HG02870 (cell line): Measurements from ENCODE around the gene SECISBP2.
A peak's percentile ranks its signal among the peaks of the same experiment; 100 is the strongest.
"Not testable (repeated sequence)": the region's sequence is repeated elsewhere in the genome, so short reads cannot be mapped to it uniquely, and the experiment has no call there.

ENCODE experiments used
- ATAC-seq: cut with Tn5 transposase; IDR thresholded peaks from one replicate; pipeline ENCODE4 v1.9.1; 2021; ENCODE audit warnings: mild to moderate bottlenecking, moderate library complexity; ENCODE audit not compliant: unreplicated experiment

Gene SECISBP2

GRCh38 chr9:89309166-89309565, 9.1 kb upstream of the SECISBP2 start:
- ATAC-seq, result no peak

- ATAC-seq, result no peak
Measured at GRCh38 chr9:89309608-89310474, 8.5 kb upstream of the SECISBP2 start.

GRCh38 chr9:89310475-89311345, 7.6 kb upstream of the SECISBP2 start, which contains the start of gene CKS2:
Gene CKS2 (plus strand): TSS chr9:89311195. CDS start chr9:89311293, 98 bp downstream.
- ATAC-seq, result peak; percentile 86

DNA sequence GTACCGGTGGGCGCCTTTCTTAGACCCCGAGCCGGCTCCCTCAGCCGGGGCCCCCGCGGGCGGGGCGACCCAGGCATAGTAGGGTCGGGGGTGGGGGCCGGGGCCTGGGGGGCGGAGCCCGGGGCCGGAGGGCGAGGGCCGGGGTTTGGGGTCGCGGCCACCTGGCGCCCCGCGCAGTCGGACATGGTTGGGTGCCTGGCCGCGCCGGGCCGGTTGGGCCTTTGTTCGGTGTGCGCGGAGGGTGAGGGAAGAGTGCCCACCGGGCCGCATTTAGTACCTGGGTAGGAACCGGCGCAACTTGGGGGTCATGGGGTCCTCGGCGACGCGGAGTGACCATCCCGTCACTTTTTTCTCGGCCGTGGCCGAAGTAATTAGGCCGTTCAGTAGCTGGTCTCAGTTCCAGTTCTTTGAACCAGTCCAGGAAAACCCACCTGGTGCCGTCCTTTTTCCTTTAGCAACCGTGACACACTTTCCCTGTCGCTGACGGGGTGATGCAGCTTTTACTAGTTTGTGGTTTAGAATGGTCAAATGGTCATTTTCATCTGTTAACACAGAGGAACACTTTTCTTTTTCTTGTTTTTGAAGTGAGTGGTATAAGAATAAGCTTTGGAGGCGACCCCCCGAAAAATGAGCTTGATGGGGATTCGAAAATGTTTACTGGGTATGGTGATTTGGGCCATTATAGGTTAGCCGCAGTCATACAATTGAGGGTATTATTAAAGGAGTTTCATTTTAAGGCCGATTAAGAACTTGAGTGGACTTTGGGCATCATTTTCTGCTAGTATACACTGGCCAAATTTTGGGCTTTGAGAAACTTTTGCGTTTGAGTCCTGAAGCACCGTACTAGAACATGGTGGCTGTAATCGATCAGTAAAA, 6.7 kb upstream of the SECISBP2 start:
- no peak for ATAC-seq

- ATAC-seq, result no peak
Measured at GRCh38 chr9:89312222-89312571, 6.1 kb upstream of the SECISBP2 start.

DNA sequence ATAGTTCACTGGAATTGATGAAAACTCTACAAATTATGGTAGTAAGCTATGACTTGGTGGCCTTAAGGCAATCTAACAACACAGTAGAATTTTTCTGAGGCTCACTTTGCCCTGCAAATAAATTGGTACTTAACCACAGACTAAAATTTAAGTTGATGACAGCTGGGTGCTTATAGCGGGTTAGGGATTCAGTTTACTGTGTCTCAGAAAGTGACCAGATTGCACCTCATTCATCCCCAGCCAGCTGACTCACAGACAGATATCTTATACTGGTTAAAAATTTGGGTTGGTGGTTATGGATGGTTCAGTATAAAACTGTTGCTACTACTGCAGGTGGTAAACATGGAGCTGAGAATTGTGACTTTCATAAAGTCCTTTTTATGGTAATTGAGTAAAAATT, 4.5 kb upstream of the SECISBP2 start:
- ATAC-seq, result no peak

DNA sequence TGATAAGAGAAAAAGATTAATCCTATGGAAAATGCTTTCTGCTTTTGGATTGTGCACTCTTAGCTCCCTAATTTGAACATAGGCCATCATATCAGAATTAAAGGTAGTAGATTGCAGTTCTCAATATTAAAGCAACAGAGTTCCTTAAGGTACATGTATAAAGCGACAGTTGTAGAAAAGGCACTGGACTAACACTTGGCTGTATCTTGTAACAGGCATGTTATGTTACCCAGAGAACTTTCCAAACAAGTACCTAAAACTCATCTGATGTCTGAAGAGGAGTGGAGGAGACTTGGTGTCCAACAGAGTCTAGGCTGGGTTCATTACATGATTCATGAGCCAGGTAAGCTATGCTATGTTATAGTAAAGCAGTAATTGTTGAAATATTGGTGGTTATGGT, 3.3 kb upstream of the SECISBP2 start:
- ATAC-seq, result no peak

- ATAC-seq, result no peak
Measured at GRCh38 chr9:89315482-89315881, 2.8 kb upstream of the SECISBP2 start.

GRCh38 chr9:89317282-89317681, 1.0 kb upstream of the SECISBP2 start:
- no peak for ATAC-seq

DNA sequence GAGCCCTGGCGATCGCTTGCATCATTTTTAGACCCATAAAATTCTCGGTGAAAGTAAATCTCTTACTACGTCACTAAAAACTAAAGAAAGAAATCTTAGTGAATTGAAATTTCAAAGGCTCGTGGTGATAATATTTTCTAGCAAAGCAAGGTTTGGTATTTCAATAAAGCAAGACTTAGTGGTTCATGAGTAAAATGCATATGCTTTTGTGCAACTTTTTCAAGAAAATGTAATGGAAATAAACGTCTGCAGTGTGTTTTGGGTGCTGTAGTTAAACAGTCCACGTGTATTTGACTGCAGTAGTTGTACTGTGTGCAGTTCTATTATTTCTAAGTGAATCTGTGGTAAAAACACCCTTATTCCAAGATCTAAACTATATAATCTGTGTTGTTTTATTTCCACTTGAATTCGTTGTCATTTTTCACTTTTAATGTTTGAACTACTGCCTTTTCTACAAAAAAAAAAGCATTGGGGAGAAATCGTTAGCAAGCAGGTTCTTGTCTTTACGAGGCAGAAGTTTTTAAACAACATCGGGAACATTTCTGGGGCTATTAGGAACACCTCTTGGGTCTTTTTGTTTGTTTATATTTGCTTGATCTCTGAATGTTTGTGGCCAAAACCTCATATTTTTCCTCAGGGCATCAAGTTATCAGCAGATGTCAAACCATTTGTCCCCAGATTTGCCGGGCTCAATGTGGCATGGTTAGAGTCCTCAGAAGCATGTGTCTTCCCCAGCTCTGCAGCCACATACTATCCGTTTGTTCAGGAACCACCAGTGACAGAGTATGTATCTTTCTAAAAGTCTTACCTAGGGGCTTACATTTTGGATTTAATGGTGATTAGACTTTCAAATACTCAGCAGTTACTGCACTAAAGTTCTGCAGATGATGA, 960 bp downstream of the SECISBP2 start:
- ATAC-seq, result no peak

GRCh38 chr9:89323390-89323789, 5.1 kb downstream of the SECISBP2 start:
- ATAC-seq, result no peak

GRCh38 chr9:89325733-89326132, 7.4 kb downstream of the SECISBP2 start:
- no peak for ATAC-seq

GRCh38 chr9:89328064-89328463, 9.8 kb downstream of the SECISBP2 start:
- ATAC-seq, result no peak

DNA sequence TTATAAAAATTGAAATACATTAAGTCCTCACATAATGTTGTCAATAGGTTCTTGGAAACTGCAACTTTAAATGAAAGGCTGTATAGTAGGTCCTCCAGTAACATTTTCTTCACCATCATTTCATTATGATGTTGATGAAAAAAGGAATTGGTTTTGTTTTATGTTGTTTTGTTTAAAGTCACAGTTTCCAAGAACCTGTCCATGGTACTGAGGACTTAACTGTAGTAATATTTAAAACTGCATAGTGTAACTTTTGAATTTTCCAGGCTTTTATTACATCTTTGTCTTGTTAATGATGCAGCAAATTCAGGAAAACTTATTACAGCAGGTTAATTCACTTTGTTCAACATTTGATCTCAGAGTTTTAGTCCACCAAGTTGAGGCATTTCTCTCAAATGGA, 11.6 kb downstream of the SECISBP2 start:
- no peak for ATAC-seq

- no peak for ATAC-seq
Measured at GRCh38 chr9:89330513-89330912, 12.2 kb downstream of the SECISBP2 start.

DNA sequence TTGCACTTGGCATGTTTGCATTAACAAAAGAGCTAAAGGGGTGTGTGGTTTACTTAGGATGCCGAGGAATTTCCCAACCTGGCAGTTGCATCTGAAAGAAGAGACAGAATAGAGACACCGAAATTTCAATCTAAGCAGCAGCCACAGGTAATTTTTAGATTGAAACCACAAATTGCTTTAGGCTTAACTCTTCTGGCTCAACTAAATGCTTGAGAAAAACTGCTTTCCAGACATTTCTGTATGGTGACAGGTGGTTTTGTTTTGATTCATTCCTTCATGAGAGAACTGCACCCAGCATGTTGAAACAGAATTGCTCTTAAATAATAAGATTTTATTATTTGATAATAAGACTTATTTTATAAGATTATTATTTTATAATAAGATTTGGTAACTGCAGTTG, 21.5 kb downstream of the SECISBP2 start:
- ATAC-seq, result no peak

GRCh38 chr9:89340332-89340731, 22.0 kb downstream of the SECISBP2 start:
- no peak for ATAC-seq

DNA sequence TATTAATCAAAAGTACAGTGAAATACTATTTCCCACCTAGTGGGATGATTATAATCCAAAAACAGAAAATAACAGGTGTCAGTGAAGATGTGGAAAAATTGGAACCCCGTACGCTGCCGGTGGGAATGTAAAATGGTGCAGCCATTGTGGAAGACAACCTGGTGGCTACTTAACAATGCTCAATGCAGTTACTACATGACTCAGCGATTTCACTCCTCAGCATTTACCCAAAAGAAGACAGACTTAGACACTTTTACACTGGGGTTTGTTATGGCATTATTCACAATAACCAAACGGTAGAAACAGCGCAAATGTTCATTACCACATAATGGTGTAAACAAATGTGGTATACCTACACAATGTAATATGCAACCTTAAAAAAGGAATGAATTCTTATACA, 23.9 kb downstream of the SECISBP2 start:
- no peak for ATAC-seq

- no peak for ATAC-seq
Measured at GRCh38 chr9:89342948-89343347, 24.6 kb downstream of the SECISBP2 start.

GRCh38 chr9:89343812-89344211, 25.5 kb downstream of the SECISBP2 start:
- ATAC-seq, result not testable (repeated sequence)
